WTC11 (cell line): ENCODE measurements around the gene LAMA5. TPM values are rescaled to one million over a fixed set of nuclear protein-coding genes. Genes with fewer than 3 reads are reported as not detected.
A peak's percentile ranks its signal among the peaks of the same experiment; 100 is the strongest.

Experiments
- ATAC-seq: fragments of 200-7000 bp; cut with Tn5 transposase; 2 replicates; pipeline ENCODE4 v1.10.0; 2021; ENCODE audit warnings: mild to moderate bottlenecking, moderate library complexity
- CTCF ChIA-PET: fragments of 300-600 bp; sonication (Branson Sonifier 250); formaldehyde crosslinking; loops from one replicate; lab custom pipeline; 2021; ENCODE audit warnings: antibody characterized with exemption; lab: Charles Lee
- POLR2A ChIA-PET: fragments of 350-600 bp; sonication (Branson Sonifier 250); formaldehyde crosslinking; loops from one replicate; lab custom pipeline; 2021; ENCODE audit warnings: antibody characterized with exemption; lab: Charles Lee
- DNase-seq: peaks from one replicate; pipeline ENCODE4 v3.0.0; 2021; ENCODE audit warnings: low spot score
- H3K27ac Mint-ChIP-seq: 2 replicates; pipeline ENCODE4 v1.8.0; 2021; ENCODE audit warnings: mixed read lengths
- H3K27me3 Mint-ChIP-seq: 2 replicates; pipeline ENCODE4 v1.8.0; 2021; ENCODE audit warnings: low read depth, mild to moderate bottlenecking, moderate library complexity, mixed read lengths
- H3K36me3 Mint-ChIP-seq: 2 replicates; pipeline ENCODE4 v1.8.0; 2021; ENCODE audit warnings: mixed read lengths
- H3K4me1 Mint-ChIP-seq: 2 replicates; pipeline ENCODE4 v1.8.0; 2022; ENCODE audit warnings: mixed read lengths
- H3K4me3 Mint-ChIP-seq: 2 replicates; pipeline ENCODE4 v1.8.0; 2021; ENCODE audit warnings: mild to moderate bottlenecking, moderate library complexity, mixed read lengths
- H3K9me3 Mint-ChIP-seq: 2 replicates; pipeline ENCODE4 v1.8.0; 2021; ENCODE audit warnings: mixed read lengths
- ATF2 ChIP-seq: sonication (generic); formaldehyde crosslinking; IDR thresholded peaks from 2 replicates; pipeline ENCODE4 v1.8.1; 2022; ENCODE audit warnings: low read depth, missing genetic modification reagents, borderline replicate concordance
- CDX4 ChIP-seq: fragments of 250-450 bp; sonication (Bioruptor Pico); IDR thresholded peaks from 2 replicates; pipeline ENCODE4 v1.9.0; 2021; ENCODE audit warnings: moderate library complexity, mild to moderate bottlenecking, inconsistent platforms, borderline replicate concordance
- CREM ChIP-seq: sonication (generic); formaldehyde crosslinking; IDR thresholded peaks from 2 replicates; pipeline ENCODE4 v1.8.1; 2022; ENCODE audit warnings: mild to moderate bottlenecking, missing genetic modification reagents, moderate library complexity
- CTCF ChIP-seq: fragments of 200-600 bp; IDR thresholded peaks from 2 replicates; pipeline ENCODE4 v1.8.0; 2022; ENCODE audit warnings: antibody characterized with exemption
- E2F1 ChIP-seq: sonication (generic); formaldehyde crosslinking; IDR thresholded peaks from 2 replicates; pipeline ENCODE4 v1.8.0; 2022; ENCODE audit warnings: mild to moderate bottlenecking, missing genetic modification reagents
- FOXP1 ChIP-seq: sonication (generic); formaldehyde crosslinking; IDR thresholded peaks from 2 replicates; pipeline ENCODE4 v1.8.0; 2022; ENCODE audit warnings: missing genetic modification reagents, mild to moderate bottlenecking, moderate library complexity, borderline replicate concordance
- FOXP4 ChIP-seq: sonication (generic); formaldehyde crosslinking; IDR thresholded peaks from 2 replicates; pipeline ENCODE4 v1.8.0; 2022; ENCODE audit warnings: mild to moderate bottlenecking, missing genetic modification reagents
- GRHL2 ChIP-seq: fragments of 250-450 bp; sonication (Bioruptor Pico); IDR thresholded peaks from 2 replicates; pipeline ENCODE4 v1.8.0; 2022; ENCODE audit warnings: mild to moderate bottlenecking, moderate library complexity; ENCODE audit not compliant: insufficient replicate concordance, severe bottlenecking
- MYBL2 ChIP-seq: sonication (generic); formaldehyde crosslinking; IDR thresholded peaks from 2 replicates; pipeline ENCODE4 v1.8.1; 2023; ENCODE audit warnings: mild to moderate bottlenecking, moderate library complexity, missing genetic modification reagents
- NFYB ChIP-seq: sonication (generic); formaldehyde crosslinking; conservative IDR thresholded peaks from 2 replicates; pipeline ENCODE4 v1.8.0; 2022; ENCODE audit warnings: low read depth, missing genetic modification reagents
- NR1H2 ChIP-seq: sonication (generic); formaldehyde crosslinking; IDR thresholded peaks from 2 replicates; pipeline ENCODE4 v1.9.0; 2021; ENCODE audit warnings: mild to moderate bottlenecking, moderate library complexity, missing genetic modification reagents
- NR2C2 ChIP-seq: sonication (generic); formaldehyde crosslinking; IDR thresholded peaks from 2 replicates; pipeline ENCODE4 v1.8.0; 2022; ENCODE audit warnings: mild to moderate bottlenecking, missing genetic modification reagents
- RELA ChIP-seq: sonication (generic); formaldehyde crosslinking; IDR thresholded peaks from 2 replicates; pipeline ENCODE4 v1.8.1; 2022; ENCODE audit warnings: missing genetic modification reagents, mild to moderate bottlenecking, borderline replicate concordance
- SMAD3 ChIP-seq: sonication (generic); formaldehyde crosslinking; IDR thresholded peaks from 2 replicates; pipeline ENCODE4 v1.8.0; 2022; ENCODE audit warnings: missing genetic modification reagents, mild to moderate bottlenecking, borderline replicate concordance
- SMAD4 ChIP-seq: sonication (generic); formaldehyde crosslinking; IDR thresholded peaks from 2 replicates; pipeline ENCODE4 v1.8.0; 2022; ENCODE audit warnings: mild to moderate bottlenecking, missing genetic modification reagents
- SP1 ChIP-seq: sonication (generic); formaldehyde crosslinking; conservative IDR thresholded peaks from 2 replicates; pipeline ENCODE4 v1.8.1; 2022; ENCODE audit warnings: missing genetic modification reagents
- ZNF219 ChIP-seq: sonication (generic); formaldehyde crosslinking; IDR thresholded peaks from 2 replicates; pipeline ENCODE4 v1.8.0; 2023; ENCODE audit warnings: missing genetic modification reagents, mild to moderate bottlenecking, borderline replicate concordance
- ZNF281 ChIP-seq: sonication (generic); formaldehyde crosslinking; IDR thresholded peaks from 2 replicates; pipeline ENCODE4 v1.8.0; 2023; ENCODE audit warnings: mild to moderate bottlenecking, missing genetic modification reagents
- ZNF671 ChIP-seq: fragments of 250-450 bp; sonication (Bioruptor Pico); IDR thresholded peaks from 2 replicates; pipeline ENCODE4 v1.8.0; 2021; ENCODE audit warnings: mild to moderate bottlenecking
- total RNA-seq: library from RNA; stranded (reverse); gene quantifications from 3 replicates; pipeline ENCODE4 v1.2.3, GENCODE V29; 2021

Gene LAMA5
- total RNA-seq, 1 experiment from 2014 or later, result 329 TPM

- DNase-seq (no peak), ATAC-seq (no peak)
- Mint-ChIP-seq H3K27me3 (no peaks in the 10 kb centered on the region), H3K36me3 (peaks cover 47% of the 10 kb centered on the region), H3K27ac (no peak overlapping the region), H3K9me3 (peaks cover 21% of the 10 kb centered on the region), H3K4me1 (peaks cover 3% of the 10 kb centered on the region; the same call in 1 of the 2 replicates), H3K4me3 (no peak overlapping the region)
- ChIA-PET CTCF (no interaction called here), POLR2A (no interaction called here)
- TF ChIP-seq ZNF671 (CRISPR knock-in tag), result no peak
- TF ChIP-seq CTCF, result no peak
- TF ChIP-seq FOXP1 (CRISPR knock-in tag), result no peak
- no peak for TF ChIP-seq GRHL2
- TF ChIP-seq NR2C2 (CRISPR knock-in tag), result no peak
- no peak for TF ChIP-seq SMAD3 (CRISPR knock-in tag)
- TF ChIP-seq CDX4 (CRISPR knock-in tag), result no peak
- TF ChIP-seq SP1 (CRISPR knock-in tag), result no peak
- no peak for TF ChIP-seq SMAD4 (CRISPR knock-in tag)
- no peak for TF ChIP-seq CREM
- TF ChIP-seq FOXP4 (CRISPR knock-in tag), result no peak
- TF ChIP-seq RELA (CRISPR knock-in tag), result no peak
- no peak for TF ChIP-seq MYBL2
Observed at GRCh38 chr20:62266851-62267250, 100.3 kb downstream of the LAMA5 start.

- ATAC-seq (no peak), DNase-seq (no peak)
- H3K4me3 Mint-ChIP-seq, result no peak overlapping the region
- H3K9me3 Mint-ChIP-seq, result peaks cover 21% of the 10 kb centered on the region
- TF ChIP-seq NFYB (CRISPR knock-in tag), result peak; percentile 55
- no peak for TF ChIP-seq ATF2 (CRISPR knock-in tag)
- CTCF ChIA-PET, result no interaction called here
- no peak overlapping the region for H3K27ac Mint-ChIP-seq
- no peaks in the 10 kb centered on the region for H3K27me3 Mint-ChIP-seq
- peaks cover 50% of the 10 kb centered on the region for H3K36me3 Mint-ChIP-seq
- peaks cover 3% of the 10 kb centered on the region; the same call in 1 of the 2 replicates for H3K4me1 Mint-ChIP-seq
- POLR2A ChIA-PET, result no interaction called here
Observed at GRCh38 chr20:62266340-62266739, 100.8 kb downstream of the LAMA5 start.

GRCh38 chr20:62265365-62265764, 101.7 kb downstream of the LAMA5 start:
- H3K36me3 Mint-ChIP-seq, result peaks cover 53% of the 10 kb centered on the region
- DNase-seq, result no peak
- ChIA-PET POLR2A (interaction anchor here (0.6 kb wide), 1 partner anchor 98 kb away, joined by 8 read pairs; no protein-coding TSS in a partner anchor), CTCF (no interaction called here)
- H3K9me3 Mint-ChIP-seq, result peaks cover 21% of the 10 kb centered on the region
- ATAC-seq, result no peak
- no peaks in the 10 kb centered on the region for H3K27me3 Mint-ChIP-seq
- no peak overlapping the region for H3K27ac Mint-ChIP-seq
- H3K4me1 Mint-ChIP-seq, result peaks cover 3% of the 10 kb centered on the region; the same call in 1 of the 2 replicates
- H3K4me3 Mint-ChIP-seq, result no peak overlapping the region
- TF ChIP-seq NR1H2 (CRISPR knock-in tag) (no peak), MYBL2 (no peak), ZNF281 (CRISPR knock-in tag) (no peak), CTCF (no peak), E2F1 (CRISPR knock-in tag) (no peak), ZNF219 (CRISPR knock-in tag) (no peak), NR2C2 (CRISPR knock-in tag) (no peak)
